NCI-H82 (cell line): ENCODE measurements around the gene PRRG1.
"Not testable (repeated sequence)": the region's sequence is repeated elsewhere in the genome, so short reads cannot be mapped to it uniquely, and the experiment has no call there.

Experiments used
- DNase-seq: peaks from one replicate; lab custom pipeline; 2025; lab: John Stamatoyannopoulos, UW

The PRRG1 gene

DNA sequence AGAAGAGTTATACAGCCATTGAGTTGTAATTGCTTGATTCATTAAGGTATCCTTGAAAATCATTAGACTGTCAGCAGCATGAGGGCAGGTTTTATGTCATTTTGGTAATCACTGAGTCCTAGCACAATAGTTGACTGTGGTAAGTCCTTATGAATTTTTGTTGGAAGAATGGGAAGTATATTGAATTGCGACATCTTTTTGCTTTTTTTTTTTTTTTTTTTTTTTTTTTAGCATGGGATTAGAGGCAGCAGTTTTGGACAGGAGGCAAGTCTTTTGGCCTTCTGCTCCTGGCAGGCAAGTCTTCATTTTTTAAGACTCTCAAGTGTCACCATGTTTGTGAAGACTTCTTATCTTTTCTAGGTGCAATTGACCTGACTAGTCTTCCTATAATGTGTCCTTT, 29.7 kb downstream of the PRRG1 start:
- DNase-seq = no peak

DNA sequence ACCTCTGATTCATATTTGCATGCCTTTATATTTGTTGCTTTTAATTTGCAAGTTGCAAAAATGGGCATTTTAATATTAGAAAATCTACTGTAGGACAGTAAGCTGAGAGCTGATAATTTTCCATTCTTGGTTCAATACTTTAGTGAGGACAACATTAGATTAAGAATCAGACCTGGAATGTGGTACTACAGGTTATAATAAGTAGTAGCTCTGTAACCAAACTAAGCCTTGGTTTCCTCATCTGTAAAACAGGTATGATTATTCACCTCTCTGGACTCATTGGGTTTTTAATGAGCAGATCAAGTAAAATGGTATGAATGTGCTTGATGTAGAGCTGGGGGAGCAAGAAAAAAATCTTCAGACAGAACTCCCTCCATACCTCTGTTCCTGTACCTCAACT, 31.1 kb downstream of the PRRG1 start:
- DNase-seq = no peak

GRCh38 chrX:37380924-37381323, 31.8 kb downstream of the PRRG1 start:
- no peak for DNase-seq

DNA sequence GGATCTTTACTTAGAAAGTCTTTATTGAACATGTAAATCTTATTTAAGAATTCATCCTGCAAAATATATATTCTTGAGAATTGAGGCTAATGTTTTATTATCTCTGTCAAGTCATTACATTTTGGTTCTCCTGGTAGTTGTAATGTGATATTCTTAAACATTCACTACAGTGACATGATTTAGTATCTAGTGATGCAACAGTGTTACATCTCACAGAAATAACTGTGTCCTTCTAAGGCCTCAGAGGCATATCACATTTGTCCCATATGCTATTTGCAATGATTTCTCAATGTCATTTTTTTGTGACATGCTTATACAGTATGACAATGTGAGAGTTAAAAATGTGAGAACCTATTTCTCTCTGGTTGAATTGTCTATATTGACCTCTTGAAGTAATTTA, 34.1 kb downstream of the PRRG1 start:
- DNase-seq = no peak

DNA sequence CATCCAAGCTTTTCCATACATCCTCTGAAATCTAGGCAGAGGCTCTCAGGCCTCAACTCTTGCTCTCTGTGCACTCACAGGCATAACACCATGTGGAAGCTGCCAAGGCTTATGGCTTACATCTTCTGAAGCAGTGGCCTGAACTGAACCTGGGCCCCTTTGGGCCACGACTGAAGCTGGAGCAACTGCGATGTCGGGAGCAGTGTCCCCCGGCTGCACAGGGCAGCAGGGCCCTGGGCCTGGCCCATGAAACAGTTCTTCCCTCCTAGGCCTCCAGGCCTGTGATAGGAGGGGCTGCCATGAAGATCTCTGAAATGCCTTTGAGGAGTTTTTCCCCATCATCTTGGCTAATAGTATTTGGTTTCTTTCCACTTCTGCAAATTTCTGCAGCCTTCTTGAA, 39.2 kb downstream of the PRRG1 start:
- DNase-seq = no peak

DNA sequence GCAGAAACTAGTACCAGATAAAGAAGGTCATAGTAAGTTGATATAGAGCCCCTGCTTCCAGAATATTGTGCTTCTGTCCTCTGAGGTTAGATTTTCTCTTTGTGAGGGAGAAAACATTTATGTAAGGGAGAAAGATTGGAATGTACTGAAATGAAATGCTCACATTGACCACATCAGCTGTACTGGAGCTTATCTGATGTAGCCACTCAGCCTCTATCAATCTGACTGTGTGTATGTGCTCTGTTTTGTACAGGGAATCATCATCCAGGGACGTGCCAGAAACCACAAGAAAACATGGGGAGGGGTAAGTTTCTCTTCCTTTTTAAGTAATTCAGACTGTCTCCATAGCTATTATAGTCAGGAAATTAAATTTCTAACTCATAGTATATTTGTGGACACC, 56.8 kb downstream of the PRRG1 start:
- no peak for DNase-seq

- no peak for DNase-seq
Measured at GRCh38 chrX:37407736-37408135, 58.6 kb downstream of the PRRG1 start.

DNA sequence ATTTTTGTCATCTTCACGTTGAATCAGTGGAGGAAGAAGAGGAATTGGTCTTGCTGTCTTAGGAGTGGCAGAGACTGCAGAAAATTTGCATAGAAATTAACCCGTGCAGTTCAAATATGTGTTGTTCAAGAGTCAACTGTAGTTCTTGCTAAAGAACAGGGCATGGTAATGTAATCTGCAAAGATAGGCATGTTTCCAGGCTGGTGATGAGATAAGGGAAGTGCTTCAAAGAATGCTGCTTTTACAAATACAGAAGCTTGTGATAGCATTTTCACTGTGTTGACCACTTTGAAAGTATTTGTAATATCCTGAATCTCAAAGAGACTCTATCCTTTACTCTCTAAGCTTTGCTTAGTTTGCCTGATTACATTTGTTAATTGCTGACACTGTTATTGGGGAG, 60.1 kb downstream of the PRRG1 start:
- DNase-seq = no peak

- no peak for DNase-seq
Measured at GRCh38 chrX:37420185-37420584, 71.0 kb downstream of the PRRG1 start.

GRCh38 chrX:37420756-37421155, 71.6 kb downstream of the PRRG1 start:
- DNase-seq = no peak

DNA sequence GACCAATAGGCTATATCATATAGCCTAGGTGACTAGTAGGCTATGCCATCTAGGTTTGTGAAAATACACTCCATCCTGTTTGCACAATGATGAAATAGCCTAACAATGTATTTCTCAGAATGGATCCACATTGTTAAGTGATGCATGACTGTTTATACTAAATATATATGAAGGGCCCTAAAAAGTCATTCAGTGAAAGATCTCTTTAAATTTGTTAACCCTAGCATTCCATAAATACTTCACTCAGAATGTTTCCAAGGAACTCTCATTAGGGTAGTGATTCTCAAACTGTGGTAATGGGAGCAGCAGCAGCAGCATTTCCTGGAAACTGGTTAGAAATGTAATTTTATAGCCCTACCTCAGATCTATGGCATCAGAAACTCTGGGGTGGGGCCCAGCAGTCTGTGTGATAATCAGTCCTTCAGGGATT, 74.9 kb downstream of the PRRG1 start:
- no peak for DNase-seq

DNA sequence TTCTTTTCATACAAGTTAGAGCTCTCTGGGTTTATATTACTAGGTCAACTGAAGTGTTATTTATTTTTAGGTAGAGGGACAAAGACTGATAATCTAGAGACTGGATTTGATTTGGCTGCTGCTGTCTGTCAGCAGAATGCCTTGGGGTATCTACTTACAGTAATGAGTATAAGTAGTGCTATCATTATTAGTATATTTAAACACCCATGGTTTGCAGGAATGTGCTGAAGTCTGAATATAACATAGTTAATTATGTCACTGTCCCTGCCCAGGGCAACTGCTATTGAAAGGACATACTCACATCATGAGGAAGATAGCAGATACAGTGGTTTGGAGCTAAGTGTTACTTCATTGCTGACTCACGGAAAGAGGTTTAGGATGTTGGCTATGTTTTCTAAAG, 76.2 kb downstream of the PRRG1 start:
- DNase-seq = no peak

- DNase-seq = not testable (repeated sequence)
Measured at GRCh38 chrX:37428962-37429361, 79.8 kb downstream of the PRRG1 start.

DNA sequence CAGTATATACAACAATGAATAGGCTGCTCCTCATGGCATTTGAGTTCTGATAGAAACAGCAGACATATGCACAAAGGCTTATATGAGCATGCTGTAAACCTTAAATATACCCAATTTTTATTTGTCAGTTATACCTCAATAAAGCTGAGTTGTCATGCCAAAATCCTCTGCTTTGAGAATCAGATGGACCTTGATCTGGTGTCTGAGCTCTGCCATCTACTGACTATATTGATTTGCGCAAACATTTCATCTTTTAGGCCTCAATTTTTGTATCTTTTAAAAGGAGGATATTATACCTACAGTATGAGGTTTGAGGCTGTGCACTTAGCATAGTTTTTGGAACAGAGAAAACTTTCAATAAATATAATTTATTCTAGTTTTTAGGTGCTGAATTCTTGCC, 85.2 kb downstream of the PRRG1 start:
- no peak for DNase-seq

DNA sequence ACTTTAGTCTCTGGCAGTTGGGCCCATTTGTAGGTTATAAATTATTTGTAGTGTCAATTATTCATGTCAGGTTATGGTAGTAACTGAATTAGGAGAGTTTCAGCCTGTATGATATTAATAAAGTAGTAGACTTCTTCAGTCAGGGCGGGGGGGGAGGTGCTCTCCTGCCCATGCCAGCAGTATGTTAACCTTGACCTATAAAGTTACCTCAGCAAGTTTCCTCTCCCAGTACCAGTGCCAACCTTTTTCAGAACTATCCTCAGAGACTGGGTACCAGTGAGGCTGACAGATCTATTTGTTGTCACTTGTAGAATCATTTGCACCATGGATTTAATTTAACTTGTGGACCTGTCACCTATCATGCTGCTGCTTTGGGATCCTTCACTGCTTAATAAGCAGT, 88.0 kb downstream of the PRRG1 start:
- no peak for DNase-seq

- no peak for DNase-seq
Measured at GRCh38 chrX:37441377-37441776, 92.2 kb downstream of the PRRG1 start.

DNA sequence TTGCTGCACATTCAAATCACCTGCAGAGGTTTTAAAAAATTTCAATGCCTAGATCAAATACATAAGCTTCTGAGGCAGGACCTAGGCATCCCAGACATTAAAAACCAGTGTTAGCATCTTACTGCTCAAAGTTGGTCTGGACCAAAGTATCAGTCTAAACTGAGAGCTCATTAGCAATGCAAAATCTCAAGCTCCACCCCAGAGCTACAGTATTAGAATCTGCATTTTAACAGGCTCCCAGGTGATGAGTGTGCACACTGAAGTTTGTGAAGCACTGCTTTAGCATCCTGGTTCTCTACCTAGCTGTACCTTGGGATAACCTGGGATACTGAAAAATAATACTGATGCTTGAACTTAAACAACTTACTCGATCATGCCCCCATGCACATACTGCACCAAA, 96.0 kb downstream of the PRRG1 start:
- DNase-seq = peak; percentile 15

DNA sequence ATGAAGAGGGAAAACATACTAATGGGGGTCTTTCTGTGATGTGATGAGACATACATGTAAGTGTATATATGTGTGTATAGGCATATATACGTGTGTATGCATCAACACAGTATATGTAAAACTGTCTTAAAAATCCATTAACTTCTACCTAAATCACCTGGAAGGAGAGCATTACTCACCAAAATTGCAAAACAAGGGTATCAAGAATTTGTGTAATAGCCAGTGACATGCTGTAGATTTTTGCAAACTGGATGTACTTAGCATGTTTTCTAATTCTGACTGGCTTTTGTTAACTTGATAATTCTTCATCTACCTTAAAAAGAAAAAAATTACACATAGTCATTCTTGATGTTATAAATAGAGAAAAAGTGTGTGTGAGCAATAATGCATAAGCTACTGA, 104.7 kb downstream of the PRRG1 start:
- no peak for DNase-seq

GRCh38 chrX:37454537-37455285, 105.5 kb downstream of the PRRG1 start:
- DNase-seq = no peak

GRCh38 chrX:37455381-37455780, 106.2 kb downstream of the PRRG1 start:
- peak; percentile 48 for DNase-seq

GRCh38 chrX:37460285-37460684, 111.1 kb downstream of the PRRG1 start:
- peak; percentile 18 for DNase-seq

GRCh38 chrX:37462346-37462745, 113.2 kb downstream of the PRRG1 start:
- DNase-seq = no peak

- DNase-seq = no peak
Measured at GRCh38 chrX:37468124-37468739, 119.1 kb downstream of the PRRG1 start.

- no peak for DNase-seq
Measured at GRCh38 chrX:37470711-37471110, 121.5 kb downstream of the PRRG1 start.
